Fibroblast of pulmonary artery (primary cell): ENCODE measurements around the gene EID2B.
A peak's percentile ranks its signal among the peaks of the same experiment; 100 is the strongest.

Experiments used
- DNase-seq: peaks from one replicate; pipeline ENCODE4 v3.0.0-alpha.2; 2010; ENCODE audit warnings: low read depth
- H3K4me3 ChIP-seq: replicated peaks from 2 replicates; pipeline ENCODE4 v1.5.1; 2011; ENCODE audit warnings: low read depth, mild to moderate bottlenecking, control low read depth, low read length, moderate library complexity
- TF ChIP-seq, protein P1 (sequence below): IDR thresholded peaks from 2 replicates; pipeline ENCODE4 v1.5.1; 2011; ENCODE audit warnings: mild to moderate bottlenecking, control low read depth, low read length, inconsistent platforms; ENCODE audit errors: missing control alignments

Gene EID2B

DNA sequence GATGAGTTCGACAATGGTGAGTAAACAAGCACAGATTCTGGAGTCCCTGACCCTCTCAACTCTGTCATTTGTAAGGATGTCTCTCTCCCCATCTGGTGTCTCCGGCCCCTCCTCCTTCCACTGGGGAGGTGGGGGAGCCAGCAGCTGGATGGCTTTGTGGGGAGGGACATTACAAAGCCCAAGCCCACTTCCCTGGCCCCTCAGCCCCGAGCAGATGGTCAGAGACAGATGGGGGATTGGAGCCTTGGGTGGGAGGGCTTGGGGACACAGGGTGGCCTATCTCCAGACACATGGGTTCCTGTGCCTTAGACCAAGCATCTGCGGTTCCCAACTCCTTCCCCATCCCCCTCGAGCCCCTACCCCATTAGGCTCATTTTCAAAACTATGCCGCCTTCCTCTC lies 49.5 kb downstream of the EID2B start:
- DNase-seq = no peak
- no peak overlapping the region for H3K4me3 ChIP-seq
- TF ChIP-seq, protein P1, sequence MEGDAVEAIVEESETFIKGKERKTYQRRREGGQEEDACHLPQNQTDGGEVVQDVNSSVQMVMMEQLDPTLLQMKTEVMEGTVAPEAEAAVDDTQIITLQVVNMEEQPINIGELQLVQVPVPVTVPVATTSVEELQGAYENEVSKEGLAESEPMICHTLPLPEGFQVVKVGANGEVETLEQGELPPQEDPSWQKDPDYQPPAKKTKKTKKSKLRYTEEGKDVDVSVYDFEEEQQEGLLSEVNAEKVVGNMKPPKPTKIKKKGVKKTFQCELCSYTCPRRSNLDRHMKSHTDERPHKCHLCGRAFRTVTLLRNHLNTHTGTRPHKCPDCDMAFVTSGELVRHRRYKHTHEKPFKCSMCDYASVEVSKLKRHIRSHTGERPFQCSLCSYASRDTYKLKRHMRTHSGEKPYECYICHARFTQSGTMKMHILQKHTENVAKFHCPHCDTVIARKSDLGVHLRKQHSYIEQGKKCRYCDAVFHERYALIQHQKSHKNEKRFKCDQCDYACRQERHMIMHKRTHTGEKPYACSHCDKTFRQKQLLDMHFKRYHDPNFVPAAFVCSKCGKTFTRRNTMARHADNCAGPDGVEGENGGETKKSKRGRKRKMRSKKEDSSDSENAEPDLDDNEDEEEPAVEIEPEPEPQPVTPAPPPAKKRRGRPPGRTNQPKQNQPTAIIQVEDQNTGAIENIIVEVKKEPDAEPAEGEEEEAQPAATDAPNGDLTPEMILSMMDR = no peak

GRCh38 chr19:39481676-39482075 lies 51.0 kb downstream of the EID2B start:
- no peak for DNase-seq
- TF ChIP-seq, protein P1 = no peak

GRCh38 chr19:39481229-39481545 lies 51.5 kb downstream of the EID2B start:
- DNase-seq = no peak
- TF ChIP-seq, protein P1 = no peak
- H3K4me3 ChIP-seq = peak overlapping the region; percentile 99

More at GRCh38 chr19:39481676-39482075, 51.0 kb downstream of the EID2B start:
- peak overlapping the region; percentile 99 for H3K4me3 ChIP-seq
